Kidney epithelial cell (primary cell): ENCODE measurements around the gene SLC28A1. TPM values are rescaled to one million over a fixed set of nuclear protein-coding genes. Genes with fewer than 3 reads are reported as not detected.

Experiments used
- DNase-seq: peaks from one replicate; pipeline ENCODE4 v3.0.0-alpha.2; 2010; ENCODE audit warnings: low read depth
- H3K27me3 ChIP-seq: 2 replicates; pipeline ENCODE4 v1.6.0; 2011; ENCODE audit warnings: low read length; ENCODE audit not compliant: control insufficient read depth, insufficient read depth
- H3K36me3 ChIP-seq: 2 replicates; pipeline ENCODE4 v1.5.1; 2011; ENCODE audit warnings: low read length; ENCODE audit not compliant: control insufficient read depth, insufficient read depth
- H3K4me3 ChIP-seq: 2 replicates; pipeline ENCODE4 v1.5.1; 2011; ENCODE audit warnings: low read depth, mild to moderate bottlenecking, control low read depth, low read length
- total RNA-seq: library from RNA; depleted of rRNA; stranded (reverse); fragments of >200 nt; gene quantifications from 2 replicates; pipeline ENCODE4 v1.2.3, GENCODE V29; 2015
- TF ChIP-seq, protein P1 (sequence below): IDR thresholded peaks from 2 replicates; pipeline ENCODE4 v1.5.1; 2011; ENCODE audit warnings: mild to moderate bottlenecking, moderate library complexity, low read length, control low read depth, inconsistent platforms; ENCODE audit not compliant: insufficient read depth, poor library complexity, severe bottlenecking

Gene SLC28A1
- total RNA-seq, 1 donor from 2014 or later: 0.17 TPM

DNA sequence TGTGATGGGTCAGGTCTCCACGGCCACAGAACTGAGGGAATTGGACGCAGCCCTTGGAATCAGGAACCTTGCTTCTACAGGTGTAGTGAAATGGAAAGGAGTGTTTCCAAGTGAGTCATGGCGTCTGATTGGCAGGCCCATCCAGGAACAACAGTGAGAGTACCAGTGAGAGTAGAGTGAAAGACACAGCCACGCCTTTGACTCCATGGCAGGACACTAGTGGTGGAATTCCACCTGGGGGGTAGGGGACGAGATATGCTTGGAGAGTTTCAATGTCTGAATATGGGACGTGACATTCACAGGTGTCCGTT lies 3.0 kb upstream of the SLC28A1 start:
- Histone ChIP-seq H3K27me3 (no peaks in the 10 kb centered on the region), H3K36me3 (no peaks in the 10 kb centered on the region), H3K4me3 (no peak overlapping the region)
- no peak for DNase-seq
- TF ChIP-seq, protein P1, sequence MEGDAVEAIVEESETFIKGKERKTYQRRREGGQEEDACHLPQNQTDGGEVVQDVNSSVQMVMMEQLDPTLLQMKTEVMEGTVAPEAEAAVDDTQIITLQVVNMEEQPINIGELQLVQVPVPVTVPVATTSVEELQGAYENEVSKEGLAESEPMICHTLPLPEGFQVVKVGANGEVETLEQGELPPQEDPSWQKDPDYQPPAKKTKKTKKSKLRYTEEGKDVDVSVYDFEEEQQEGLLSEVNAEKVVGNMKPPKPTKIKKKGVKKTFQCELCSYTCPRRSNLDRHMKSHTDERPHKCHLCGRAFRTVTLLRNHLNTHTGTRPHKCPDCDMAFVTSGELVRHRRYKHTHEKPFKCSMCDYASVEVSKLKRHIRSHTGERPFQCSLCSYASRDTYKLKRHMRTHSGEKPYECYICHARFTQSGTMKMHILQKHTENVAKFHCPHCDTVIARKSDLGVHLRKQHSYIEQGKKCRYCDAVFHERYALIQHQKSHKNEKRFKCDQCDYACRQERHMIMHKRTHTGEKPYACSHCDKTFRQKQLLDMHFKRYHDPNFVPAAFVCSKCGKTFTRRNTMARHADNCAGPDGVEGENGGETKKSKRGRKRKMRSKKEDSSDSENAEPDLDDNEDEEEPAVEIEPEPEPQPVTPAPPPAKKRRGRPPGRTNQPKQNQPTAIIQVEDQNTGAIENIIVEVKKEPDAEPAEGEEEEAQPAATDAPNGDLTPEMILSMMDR: no peak

DNA sequence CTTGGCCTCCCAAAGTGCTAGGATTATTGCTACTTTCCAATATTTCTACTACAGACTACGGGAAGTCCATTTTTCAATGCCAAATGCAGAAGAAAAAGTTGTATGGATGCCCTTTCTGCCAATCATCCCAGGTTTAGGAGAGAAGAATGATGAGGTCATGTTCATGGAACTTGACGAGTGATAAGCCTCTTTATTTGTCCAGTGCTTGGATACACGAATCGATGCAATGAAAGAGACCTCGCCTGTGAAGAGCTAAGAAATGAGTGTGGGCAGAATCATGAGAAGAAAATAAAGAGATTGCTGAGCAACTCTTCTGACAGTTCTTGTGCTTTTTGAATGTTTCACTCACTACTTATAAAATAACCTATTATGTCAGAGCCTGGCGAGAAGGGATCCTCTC lies 996 bp upstream of the SLC28A1 start:
- H3K4me3 ChIP-seq: no peak overlapping the region
- no peaks in the 10 kb centered on the region for H3K36me3 ChIP-seq
- DNase-seq: no peak
- H3K27me3 ChIP-seq: peaks cover 2% of the 10 kb centered on the region
- TF ChIP-seq, protein P1: no peak

DNA sequence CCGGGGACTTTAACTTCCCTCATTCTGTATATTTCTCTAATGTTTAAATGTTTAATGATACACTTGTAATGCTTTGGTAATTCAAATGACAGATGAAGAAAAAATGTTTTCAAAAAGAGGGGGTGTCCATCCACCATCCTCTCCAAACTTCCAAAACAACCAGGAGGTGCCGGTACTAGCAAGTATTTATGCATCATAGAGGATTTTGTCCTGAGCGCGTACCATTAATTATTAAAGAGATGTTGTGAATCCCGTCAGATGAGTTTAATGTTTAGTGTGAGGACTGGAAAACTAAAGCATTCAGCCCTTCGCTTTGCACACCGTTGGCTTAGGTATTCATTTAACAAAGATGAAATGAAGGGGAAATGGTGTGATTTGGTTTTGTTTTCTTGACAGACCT lies 1.3 kb downstream of the SLC28A1 start:
- Histone ChIP-seq H3K4me3 (no peak overlapping the region), H3K27me3 (peaks cover 3% of the 10 kb centered on the region), H3K36me3 (no peaks in the 10 kb centered on the region)
- TF ChIP-seq, protein P1: no peak
- no peak for DNase-seq

DNA sequence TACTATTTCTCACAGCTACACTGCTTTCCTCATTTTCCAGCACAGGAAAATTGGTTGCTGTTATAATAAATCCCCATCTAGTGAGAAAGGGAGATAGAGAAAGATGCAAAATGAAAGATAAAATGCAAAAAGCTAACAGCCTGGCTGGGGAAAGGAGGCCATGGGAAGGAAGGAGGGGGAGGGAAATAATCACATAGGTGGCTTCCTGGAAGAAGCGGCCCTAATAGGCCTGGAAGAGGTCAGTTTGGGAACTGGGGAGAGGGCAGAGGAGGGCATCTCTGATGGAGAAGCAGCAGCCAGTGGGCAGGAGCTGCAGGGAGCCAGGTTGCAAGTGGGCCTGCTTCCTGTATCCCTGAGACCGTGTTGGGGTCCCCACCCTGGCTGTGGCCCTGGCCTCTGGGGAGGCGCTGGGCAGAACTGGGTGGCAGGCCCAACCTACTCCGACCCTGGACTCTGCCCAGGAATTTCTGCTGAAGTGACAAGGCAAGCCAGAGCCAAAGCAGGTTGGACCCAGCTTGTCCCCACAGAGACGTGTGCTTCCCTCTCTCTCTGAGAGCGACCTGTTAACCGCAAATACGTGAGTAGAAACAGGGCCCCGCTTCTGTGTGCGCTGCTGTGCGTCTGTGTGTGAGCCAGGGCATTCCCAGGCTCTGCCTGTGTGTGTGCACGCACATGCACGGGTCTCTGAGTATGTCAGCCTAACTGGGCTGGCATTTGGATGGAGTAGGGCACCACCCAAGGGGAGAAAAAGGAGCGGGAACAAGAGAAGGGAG lies 1.9 kb downstream of the SLC28A1 start:
- H3K27me3 ChIP-seq: peaks cover 3% of the 10 kb centered on the region
- no peak for DNase-seq
- no peak overlapping the region for H3K4me3 ChIP-seq
- no peaks in the 10 kb centered on the region for H3K36me3 ChIP-seq
- TF ChIP-seq, protein P1: no peak

DNA sequence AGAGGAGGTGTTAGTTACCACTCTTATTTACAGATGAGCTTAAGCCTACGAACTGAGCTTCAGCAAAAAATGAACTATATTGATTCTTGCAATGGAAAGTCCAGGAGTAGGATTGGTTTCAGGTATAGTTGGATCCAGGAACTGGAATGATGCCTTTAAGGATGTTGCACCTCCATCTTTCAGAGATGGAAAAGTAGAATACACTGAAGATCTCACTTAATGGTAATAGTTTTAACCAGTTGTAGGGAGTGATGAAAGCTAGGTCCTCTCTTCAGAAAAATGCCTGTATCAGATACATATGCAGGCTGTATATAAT lies 2.5 kb downstream of the SLC28A1 start:
- DNase-seq: no peak
- H3K27me3 ChIP-seq: peaks cover 3% of the 10 kb centered on the region
- no peak overlapping the region for H3K4me3 ChIP-seq
- no peaks in the 10 kb centered on the region for H3K36me3 ChIP-seq
- TF ChIP-seq, protein P1: no peak

DNA sequence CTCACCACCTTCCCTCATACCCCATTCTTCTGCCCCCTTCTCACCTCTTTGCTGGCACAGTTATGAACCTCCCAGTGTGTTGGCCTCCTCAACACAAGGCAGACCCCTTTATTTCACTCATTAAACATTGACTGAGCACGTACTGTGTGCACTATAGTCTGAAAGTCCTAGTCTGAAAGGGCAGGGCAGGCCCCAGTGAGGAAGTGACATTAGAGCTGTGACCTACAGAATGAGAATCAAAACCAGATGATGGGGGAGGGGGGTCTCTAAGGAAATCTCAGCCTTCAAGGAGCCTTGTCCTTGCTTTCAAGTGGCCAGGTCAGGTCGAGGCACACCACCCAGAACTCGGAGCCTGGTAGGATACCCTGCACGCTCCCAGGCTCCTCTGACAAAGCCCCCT lies 3.5 kb downstream of the SLC28A1 start:
- TF ChIP-seq, protein P1: no peak
- DNase-seq: no peak
- H3K4me3 ChIP-seq: no peak overlapping the region
- peaks cover 3% of the 10 kb centered on the region for H3K27me3 ChIP-seq
- no peaks in the 10 kb centered on the region for H3K36me3 ChIP-seq
